T-helper 2 cell treated with Interferon-gamma antibody and Interleukin-4, amounts not matched to agents 5 μg/mL and 100 μg/mL, for 36 hours (primary cell): ENCODE results near the gene SEPTIN12.
A peak's percentile ranks its signal among the peaks of the same experiment; 100 is the strongest.

Experiments used
- DNase-seq: peaks from one replicate; pipeline ENCODE4 v3.0.0; 2021; ENCODE audit warnings: low spot score
- H3K27ac Mint-ChIP-seq: one replicate; pipeline ENCODE4 v1.8.0; 2021; ENCODE audit warnings: mild to moderate bottlenecking, mixed read lengths
- H3K27me3 Mint-ChIP-seq: one replicate; pipeline ENCODE4 v1.8.0; 2021; ENCODE audit warnings: low read depth, mixed read lengths
- H3K36me3 Mint-ChIP-seq: one replicate; pipeline ENCODE4 v1.8.0; 2021; ENCODE audit warnings: low read depth, mixed read lengths
- H3K4me1 Mint-ChIP-seq: one replicate; pipeline ENCODE4 v1.8.0; 2021; ENCODE audit warnings: low read depth, mixed read lengths
- H3K4me3 Mint-ChIP-seq: one replicate; pipeline ENCODE4 v1.8.0; 2022; ENCODE audit warnings: mild to moderate bottlenecking, moderate library complexity, mixed read lengths
- H3K9me3 Mint-ChIP-seq: one replicate; pipeline ENCODE4 v1.8.0; 2021; ENCODE audit warnings: mixed read lengths

The SEPTIN12 gene

DNA sequence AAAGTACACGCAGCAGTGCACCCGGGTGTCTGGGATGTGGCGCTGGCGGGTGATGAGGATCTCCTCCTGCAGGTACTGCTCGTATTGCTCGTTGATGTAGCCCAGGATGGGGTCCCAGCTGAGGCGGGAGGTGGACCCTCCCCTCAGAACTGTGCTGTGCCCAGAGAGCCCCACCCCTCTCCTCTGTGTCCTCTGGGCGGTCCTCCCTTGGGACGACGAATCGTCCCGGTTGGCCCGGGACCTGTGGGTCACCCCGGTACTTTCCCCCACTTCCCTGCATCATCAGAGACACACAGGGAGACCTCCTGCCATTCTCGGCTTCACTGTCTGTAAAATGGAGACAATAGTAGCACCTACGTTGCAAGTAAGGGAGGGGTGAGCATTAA, 4.2 kb downstream of the SEPTIN12 start:
- no peaks in the 10 kb centered on the region for H3K9me3 Mint-ChIP-seq
- no peak for DNase-seq
- H3K36me3 Mint-ChIP-seq, result no peaks in the 10 kb centered on the region
- no peak overlapping the region for H3K4me3 Mint-ChIP-seq
- no peaks in the 10 kb centered on the region for H3K27me3 Mint-ChIP-seq
- H3K4me1 Mint-ChIP-seq, result no peaks in the 10 kb centered on the region
- H3K27ac Mint-ChIP-seq, result peak overlapping the region; percentile 41

DNA sequence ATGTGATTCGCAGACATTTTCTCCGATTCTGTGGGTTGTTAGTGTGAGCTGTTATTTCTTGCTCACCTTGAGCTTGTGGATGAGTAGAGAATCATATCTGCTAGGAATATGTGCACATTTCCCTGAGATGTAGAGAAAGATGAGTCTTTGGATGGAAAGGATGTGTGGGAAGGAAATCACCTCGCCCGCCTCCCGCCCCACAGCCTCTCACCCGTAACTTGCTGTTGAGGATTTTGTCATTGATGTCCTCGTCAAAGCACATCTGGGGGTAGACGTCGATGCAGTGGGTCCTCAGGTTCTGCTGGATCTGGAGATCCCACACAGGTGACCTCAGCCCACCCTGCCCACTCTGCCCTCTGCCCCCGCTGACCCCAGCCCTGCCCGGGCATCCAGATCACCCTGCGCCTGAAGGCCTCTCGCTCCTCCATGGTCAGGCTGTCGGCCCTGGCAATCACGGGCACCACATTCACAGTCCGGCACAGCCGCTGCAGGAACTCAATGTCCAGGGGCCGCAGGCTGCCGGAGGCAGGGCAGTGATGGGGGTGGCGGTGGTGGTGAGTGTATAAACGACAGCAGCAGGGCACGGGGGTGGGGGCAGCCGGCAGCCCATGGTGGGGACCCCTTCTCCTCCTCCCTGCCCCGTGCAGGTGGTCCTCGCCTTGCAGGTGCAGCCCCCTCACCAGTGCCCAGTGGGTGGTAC, 4.7 kb downstream of the SEPTIN12 start:
- Mint-ChIP-seq H3K4me1 (no peaks in the 10 kb centered on the region), H3K4me3 (no peak overlapping the region), H3K9me3 (no peaks in the 10 kb centered on the region), H3K36me3 (no peaks in the 10 kb centered on the region), H3K27ac (no peak overlapping the region), H3K27me3 (no peaks in the 10 kb centered on the region)
- DNase-seq, result no peak

DNA sequence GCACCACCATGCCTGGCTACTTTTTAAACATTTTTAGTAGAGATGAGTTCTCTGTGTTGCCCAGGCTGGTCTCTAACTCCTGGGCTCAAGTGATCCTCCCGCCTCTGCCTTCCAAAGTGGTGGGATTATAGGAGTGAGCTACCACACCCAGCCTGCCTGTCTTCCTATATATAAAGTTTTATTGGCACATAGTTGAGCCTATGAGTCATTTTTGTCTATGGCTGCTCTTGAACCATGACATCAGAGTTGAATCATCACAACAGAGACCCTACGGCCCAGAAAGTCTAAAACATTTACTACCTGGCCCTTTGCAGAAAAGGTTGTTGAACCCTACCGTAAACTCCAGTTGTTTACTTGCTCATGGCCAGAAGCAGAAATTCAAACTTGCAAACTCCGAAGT, 7.9 kb downstream of the SEPTIN12 start:
- Mint-ChIP-seq H3K9me3 (no peaks in the 10 kb centered on the region), H3K27me3 (no peaks in the 10 kb centered on the region), H3K4me3 (no peak overlapping the region), H3K27ac (no peak overlapping the region), H3K4me1 (no peaks in the 10 kb centered on the region), H3K36me3 (no peaks in the 10 kb centered on the region)
- no peak for DNase-seq

DNA sequence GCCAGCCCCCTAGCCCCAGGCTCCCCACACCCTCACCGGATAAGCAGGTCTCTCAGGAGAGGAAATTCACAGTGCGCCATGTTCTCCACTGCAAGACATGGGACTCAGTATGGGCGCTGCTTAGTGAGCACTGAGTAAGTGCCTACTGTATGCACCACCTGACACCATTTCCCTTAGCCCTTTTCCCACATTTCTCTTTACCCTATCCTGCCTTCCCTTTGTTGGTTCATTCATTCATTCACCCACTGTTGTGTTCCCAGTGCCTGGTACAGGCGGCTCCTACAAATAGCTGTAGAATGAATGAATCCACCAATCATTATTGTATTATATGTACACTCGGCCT, 10.1 kb downstream of the SEPTIN12 start:
- Mint-ChIP-seq H3K4me1 (no peaks in the 10 kb centered on the region), H3K36me3 (no peaks in the 10 kb centered on the region), H3K9me3 (no peaks in the 10 kb centered on the region), H3K27ac (no peak overlapping the region), H3K27me3 (no peaks in the 10 kb centered on the region), H3K4me3 (no peak overlapping the region)
- no peak for DNase-seq

DNA sequence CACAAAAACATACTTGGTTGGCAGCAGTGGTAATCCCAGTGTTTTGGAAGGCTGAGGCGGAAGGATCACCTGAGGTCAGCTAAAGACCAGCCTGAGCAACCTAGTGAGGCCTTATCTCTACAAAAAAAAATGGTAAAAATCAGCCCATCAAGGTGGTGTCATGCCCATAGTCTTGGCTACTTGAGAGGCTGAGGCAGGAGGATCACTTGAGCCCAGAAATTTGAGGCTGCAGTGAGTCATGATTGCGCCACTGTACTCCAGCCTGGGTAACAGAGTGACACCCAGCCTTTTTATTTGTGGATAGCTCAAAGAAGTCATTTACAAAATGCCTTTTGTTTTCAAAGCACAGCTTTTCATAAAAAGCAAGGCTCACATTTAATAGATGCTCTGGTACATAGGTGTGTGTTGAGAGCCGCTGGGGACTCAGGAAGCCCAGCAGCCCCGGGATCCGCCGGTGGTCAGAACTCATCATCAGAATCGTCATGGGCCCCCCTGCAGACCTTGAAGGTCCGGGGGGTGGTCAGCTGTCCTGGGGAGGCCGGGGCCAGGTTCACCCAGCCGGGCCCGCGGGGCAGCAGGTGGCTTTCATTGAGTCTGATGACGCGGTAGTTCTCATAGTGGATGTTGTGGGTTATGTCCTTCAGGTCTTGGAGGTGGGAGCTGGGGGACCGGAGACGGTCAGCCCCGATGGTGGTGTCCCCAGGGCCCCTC, 10.7 kb downstream of the SEPTIN12 start:
- Mint-ChIP-seq H3K4me3 (no peak overlapping the region), H3K4me1 (no peaks in the 10 kb centered on the region), H3K36me3 (no peaks in the 10 kb centered on the region), H3K27me3 (no peaks in the 10 kb centered on the region), H3K27ac (no peak overlapping the region), H3K9me3 (no peaks in the 10 kb centered on the region)
- no peak for DNase-seq

DNA sequence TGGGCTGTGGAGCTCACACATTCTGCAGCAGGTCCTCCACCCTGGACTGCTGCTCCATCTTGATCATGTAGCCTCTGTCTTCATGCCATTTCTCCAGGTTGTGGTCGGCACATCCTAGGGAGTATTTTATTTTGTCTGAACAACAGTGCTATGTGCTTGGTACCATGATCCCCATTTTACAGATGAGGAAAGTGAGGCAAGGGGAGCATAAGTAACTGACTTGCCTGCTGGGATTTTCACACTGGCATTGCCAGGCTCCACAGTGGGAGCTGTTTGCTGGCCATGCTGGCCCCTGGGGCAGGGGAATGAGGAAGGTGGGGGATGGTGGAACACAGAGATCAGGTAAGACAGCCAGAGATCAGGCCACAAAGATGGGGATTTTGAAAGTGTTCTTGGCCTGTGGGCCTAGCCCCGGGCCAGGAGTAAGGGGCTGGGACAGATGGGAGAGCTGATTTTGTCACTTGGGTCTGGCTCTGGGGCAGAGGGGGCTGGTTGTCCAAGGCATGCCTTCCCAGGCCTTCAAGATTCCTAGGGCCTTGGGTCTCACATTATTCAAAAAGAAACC, 11.9 kb downstream of the SEPTIN12 start:
- Mint-ChIP-seq H3K27me3 (no peaks in the 10 kb centered on the region), H3K9me3 (no peaks in the 10 kb centered on the region), H3K27ac (no peak overlapping the region), H3K36me3 (no peaks in the 10 kb centered on the region), H3K4me3 (no peak overlapping the region), H3K4me1 (no peaks in the 10 kb centered on the region)
- no peak for DNase-seq

DNA sequence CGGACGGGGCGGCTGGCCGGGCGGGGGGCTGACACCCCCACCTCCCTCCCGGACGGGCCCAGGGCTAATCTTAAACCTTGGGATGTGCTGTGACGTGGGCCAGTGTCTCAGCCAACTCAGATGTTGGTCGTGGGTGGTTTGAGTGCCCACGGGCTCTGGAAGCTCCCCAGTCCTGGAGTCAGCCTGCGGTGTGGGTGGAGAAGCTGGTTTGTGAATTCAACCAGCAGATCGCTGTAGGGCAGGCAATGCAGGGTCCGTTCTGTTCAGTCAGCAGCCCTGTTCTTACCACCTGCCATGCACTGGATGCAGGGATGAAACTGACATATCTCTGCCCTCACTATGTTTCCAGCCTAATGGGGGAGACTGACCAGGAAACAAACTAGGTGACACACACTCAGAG, 13.1 kb downstream of the SEPTIN12 start:
- Mint-ChIP-seq H3K27me3 (no peaks in the 10 kb centered on the region), H3K4me3 (no peak overlapping the region), H3K27ac (no peak overlapping the region), H3K4me1 (no peaks in the 10 kb centered on the region), H3K9me3 (no peaks in the 10 kb centered on the region), H3K36me3 (no peaks in the 10 kb centered on the region)
- DNase-seq, result no peak

DNA sequence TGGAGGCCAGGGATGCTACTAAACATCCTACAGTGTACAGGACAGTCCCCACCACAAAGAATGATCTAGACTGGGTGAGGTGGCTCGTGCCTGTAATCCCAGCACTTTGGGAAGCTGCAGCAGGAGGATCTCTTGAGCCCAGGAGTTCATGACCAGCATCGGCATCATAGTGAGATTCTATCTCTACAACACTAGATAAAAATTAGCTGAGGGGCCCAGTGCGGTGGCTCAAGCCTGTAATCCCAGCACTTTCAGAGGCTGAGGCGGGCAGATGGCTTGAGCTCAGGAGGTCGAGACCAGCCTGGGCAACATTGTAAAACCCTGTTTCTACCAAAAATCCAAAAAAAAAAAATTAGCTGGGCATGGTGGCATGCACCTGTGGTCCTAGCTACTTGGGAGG, 15.8 kb downstream of the SEPTIN12 start:
- Mint-ChIP-seq H3K36me3 (no peaks in the 10 kb centered on the region), H3K9me3 (no peaks in the 10 kb centered on the region), H3K27me3 (no peaks in the 10 kb centered on the region), H3K27ac (no peak overlapping the region), H3K4me1 (peaks cover 3% of the 10 kb centered on the region), H3K4me3 (no peak overlapping the region)
- DNase-seq, result no peak

DNA sequence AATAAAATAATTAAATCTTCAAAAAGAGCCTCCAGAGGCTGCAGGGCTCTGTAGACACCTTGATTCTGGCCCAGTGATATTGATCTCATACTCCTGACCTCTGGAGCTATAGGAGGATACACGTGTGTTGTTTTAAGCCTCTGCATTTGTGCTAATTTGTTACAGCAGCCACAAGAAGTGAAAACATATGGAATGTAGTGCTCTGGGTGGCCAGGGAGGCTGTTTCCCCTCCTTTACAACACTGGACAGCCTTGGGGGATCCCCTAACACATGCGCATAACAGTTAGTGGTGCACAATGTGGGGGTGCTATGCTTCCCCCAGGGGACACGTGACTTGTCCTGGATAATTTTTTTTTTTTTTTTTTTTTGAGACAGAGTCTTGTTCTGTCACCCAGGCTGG, 16.5 kb downstream of the SEPTIN12 start:
- H3K27ac Mint-ChIP-seq, result no peak overlapping the region

DNA sequence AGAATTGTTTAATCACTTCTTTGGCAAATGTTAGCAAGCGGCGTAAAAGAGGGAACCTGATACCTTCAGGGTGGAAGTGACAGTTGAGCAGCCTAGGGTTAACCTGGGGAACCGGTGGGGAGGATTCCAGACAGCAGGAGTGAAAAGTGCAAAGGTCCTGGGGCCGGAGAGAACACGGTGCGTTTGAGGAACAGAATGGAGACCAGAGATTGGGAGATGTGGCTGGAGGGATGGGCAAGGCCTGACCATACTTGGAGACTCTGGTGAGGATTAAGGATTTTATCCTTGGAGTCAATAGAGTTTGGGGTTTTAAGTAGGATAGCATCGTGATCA, 18.9 kb downstream of the SEPTIN12 start:
- DNase-seq, result no peak
- Mint-ChIP-seq H3K36me3 (no peaks in the 10 kb centered on the region), H3K4me3 (peak overlapping the region; percentile 95), H3K4me1 (peaks cover 13% of the 10 kb centered on the region), H3K9me3 (no peaks in the 10 kb centered on the region), H3K27me3 (no peaks in the 10 kb centered on the region), H3K27ac (peak overlapping the region; percentile 2)

More for the DNA sequence above, 16.5 kb downstream of the SEPTIN12 start:
- peaks cover 6% of the 10 kb centered on the region for H3K4me1 Mint-ChIP-seq
- H3K36me3 Mint-ChIP-seq, result no peaks in the 10 kb centered on the region
- DNase-seq, result no peak
- no peak overlapping the region for H3K4me3 Mint-ChIP-seq
- no peaks in the 10 kb centered on the region for H3K9me3 Mint-ChIP-seq
- no peaks in the 10 kb centered on the region for H3K27me3 Mint-ChIP-seq

DNA sequence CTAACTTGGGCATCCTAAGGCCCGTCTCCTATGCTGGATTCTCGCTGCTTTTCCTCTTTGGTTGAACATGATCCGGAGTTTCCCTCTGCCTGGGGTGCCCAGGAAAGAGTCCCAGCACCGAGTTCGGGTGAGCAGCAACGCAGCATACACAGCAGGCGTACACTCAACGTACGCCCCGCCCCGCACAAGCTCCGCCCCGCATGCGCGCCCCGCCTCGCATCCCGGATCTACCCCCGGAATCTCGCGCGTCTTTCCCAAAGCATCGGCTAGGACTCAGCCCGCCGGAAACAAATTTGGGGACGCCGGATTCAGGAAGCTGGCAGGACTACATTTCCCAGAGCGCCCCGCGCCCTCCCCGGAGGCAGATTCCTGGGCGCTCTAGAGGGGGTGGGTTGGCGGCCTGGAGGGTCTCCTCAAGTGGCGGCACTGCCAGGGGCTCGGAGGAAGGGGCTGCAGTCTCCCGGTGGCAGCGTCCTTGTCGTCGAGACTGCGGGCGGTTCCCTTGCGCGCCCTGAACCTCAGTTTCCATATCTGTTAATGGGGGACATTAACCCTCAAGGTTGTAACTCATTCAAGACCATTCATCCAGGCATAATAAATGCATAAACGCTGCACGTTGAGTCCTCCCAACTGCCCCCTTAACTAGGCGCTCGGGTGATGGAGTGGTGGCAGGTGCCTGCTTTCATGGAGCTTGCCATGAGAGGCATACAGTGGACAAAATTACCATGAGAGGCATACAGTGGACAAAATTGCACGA, 19.4 kb downstream of the SEPTIN12 start:
- Mint-ChIP-seq H3K4me3 (peak overlapping the region; percentile 95), H3K27ac (peak overlapping the region; percentile 85), H3K36me3 (peaks cover 4% of the 10 kb centered on the region), H3K27me3 (no peaks in the 10 kb centered on the region), H3K9me3 (no peaks in the 10 kb centered on the region), H3K4me1 (peaks cover 13% of the 10 kb centered on the region)
- DNase-seq, result peak; percentile 88

DNA sequence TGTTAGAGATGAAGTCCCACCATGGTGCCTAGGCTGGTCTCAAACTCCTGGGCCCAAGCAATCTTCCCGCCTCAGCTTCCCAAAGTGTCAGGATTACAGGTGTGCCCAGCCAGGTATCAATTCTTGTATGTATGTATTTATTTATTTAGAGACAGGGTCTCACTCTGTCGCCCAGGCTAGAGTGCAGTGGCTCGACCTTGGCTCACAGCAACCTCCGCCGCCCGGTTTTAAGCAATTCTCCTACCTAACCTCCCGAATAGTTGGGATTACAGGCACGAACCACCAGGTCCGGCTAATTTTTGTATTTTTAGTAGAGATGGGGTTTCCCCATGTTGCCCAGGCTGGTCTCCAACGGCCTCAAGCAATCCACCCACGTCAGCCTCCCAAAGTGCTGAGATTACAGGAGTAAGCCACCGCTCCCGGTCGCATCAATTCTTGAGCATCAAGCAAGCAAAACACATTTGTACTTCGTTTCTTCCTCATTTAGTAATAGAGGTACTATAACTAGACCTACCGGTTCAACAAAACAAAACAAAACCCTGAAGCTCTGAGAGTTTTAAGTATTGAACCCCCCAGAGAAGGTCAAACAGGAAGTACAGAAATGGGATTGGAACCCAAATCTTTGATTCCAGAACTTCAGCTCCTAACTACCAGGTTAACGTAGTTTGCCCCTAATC, 20.1 kb downstream of the SEPTIN12 start:
- no peaks in the 10 kb centered on the region for H3K27me3 Mint-ChIP-seq
- DNase-seq, result no peak
- peaks cover 13% of the 10 kb centered on the region for H3K4me1 Mint-ChIP-seq
- H3K4me3 Mint-ChIP-seq, result peak overlapping the region; percentile 95
- peaks cover 6% of the 10 kb centered on the region for H3K36me3 Mint-ChIP-seq
- H3K27ac Mint-ChIP-seq, result peak overlapping the region; percentile 85
- no peaks in the 10 kb centered on the region for H3K9me3 Mint-ChIP-seq

DNA sequence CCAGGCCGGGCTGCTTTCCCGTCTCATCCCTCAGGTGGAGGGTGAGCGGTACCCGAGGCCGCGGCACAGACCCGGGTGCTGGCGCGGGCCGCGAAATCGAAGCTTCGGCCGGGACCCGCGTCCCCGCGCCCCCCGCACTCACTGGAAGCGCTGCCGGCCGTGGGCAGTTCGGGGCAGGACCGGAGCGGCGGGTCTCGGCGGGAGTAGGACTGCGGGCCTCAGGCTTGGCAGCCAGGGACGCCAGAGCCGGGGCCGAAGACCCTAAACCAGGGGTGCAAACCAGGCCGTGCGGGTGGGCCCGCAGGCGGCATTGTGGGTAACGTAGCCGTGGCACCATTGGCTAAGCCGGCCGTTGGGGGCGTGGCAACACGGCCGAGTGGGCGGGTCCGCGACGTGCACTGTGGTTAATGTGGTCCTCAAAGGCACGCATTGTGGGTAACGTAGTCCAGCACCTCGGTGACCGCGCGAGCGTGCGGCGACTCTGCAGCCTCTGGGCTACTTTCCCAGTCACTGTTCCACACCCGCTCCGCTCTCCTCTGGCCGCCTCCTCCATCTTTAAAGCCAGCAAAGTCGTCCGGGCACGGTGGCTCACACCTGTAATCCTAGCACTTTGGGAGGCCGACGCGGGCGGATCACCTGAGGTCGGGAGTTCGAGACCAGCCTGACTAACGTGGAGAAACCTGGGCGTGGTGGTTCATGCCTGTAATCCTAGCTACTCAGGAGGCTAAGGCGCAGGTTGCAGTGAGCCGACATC, 21.1 kb downstream of the SEPTIN12 start, which contains the start of gene ZNF500:
TSS of gene ZNF500 (minus strand) at position 288 of the 754 bp plus-strand sequence. CDS start 1,184 bp downstream, outside the sequence.
- Mint-ChIP-seq H3K36me3 (peaks cover 9% of the 10 kb centered on the region), H3K27ac (peak within 1 kb of the TSS; percentile 86), H3K4me1 (peaks cover 13% of the 10 kb centered on the region), H3K27me3 (no peaks in the 10 kb centered on the region), H3K9me3 (no peaks in the 10 kb centered on the region), H3K4me3 (peak within 1 kb of the TSS; percentile 95)
- DNase-seq, result peak; percentile 97
